GM19455 (cell line): Measurements from ENCODE around the gene ALCAM.

Source experiments
- ATAC-seq: cut with Tn5 transposase; IDR thresholded peaks from one replicate; pipeline ENCODE4 v1.9.1; 2021; ENCODE audit not compliant: unreplicated experiment

The ALCAM gene

DNA sequence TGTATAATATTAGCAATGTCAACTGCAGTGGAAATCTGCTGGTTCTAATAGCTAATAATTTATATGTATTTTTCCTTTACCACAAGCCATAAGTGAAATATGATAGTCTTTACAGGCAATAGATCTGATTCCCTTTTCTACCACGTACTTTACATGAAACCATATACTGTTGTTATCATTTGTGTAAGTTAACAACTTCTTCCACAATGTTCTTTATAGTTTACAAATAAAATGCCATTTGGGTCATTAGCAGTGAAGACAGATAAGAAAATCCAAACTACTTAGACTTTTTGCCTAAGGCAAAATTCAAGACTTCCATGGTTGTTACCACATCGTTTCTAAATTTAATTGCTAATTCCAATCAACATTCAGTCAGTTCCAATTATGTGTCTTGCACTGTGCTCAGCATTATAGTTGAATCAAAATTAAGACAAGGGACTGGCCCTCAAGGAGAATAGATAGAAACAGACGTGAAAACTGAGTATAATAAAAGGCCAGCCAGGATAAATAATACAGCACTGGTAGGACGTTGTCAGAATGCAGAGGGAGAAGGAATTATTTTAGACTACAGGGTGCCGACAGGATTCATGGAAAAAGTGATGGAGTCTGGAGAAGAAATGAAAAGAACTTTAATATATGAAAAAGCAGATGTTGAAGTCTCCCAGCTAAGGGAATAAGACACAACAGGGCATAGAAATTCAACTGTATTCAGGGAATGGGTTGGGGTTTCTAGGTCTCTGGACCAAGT is 249.8 kb downstream of the ALCAM start:
- no peak for ATAC-seq

GRCh38 chr3:105618556-105618955 is 251.8 kb downstream of the ALCAM start:
- no peak for ATAC-seq

DNA sequence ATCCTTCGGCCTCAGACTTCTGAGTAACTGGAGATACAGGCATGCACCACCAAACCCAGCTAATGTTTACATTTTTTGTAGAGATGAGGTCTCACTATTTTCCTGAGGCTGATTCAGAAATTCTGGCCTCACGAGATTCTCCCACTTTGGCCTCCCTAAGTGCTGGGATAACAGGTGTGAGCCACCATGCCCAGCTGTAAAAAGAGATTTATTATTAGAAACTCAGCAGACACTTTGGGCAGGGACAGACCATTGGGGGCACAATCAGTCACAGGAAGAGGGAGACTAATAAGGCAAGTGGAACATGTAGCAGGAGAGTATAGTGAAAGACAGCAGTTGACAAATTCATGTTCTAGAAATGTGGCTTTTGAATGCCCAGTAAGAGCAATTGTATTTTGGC is 252.9 kb downstream of the ALCAM start:
- ATAC-seq, result no peak

GRCh38 chr3:105620236-105620635 is 253.5 kb downstream of the ALCAM start:
- no peak for ATAC-seq

- ATAC-seq, result no peak
Observed at GRCh38 chr3:105622169-105622568, 255.5 kb downstream of the ALCAM start.
